GM23248 (cell line): Measurements from ENCODE around the gene PPP1R36. TPM values are rescaled to one million over a fixed set of nuclear protein-coding genes. Genes with fewer than 3 reads are reported as not detected.

Source experiments
- DNase-seq: peaks from one replicate; pipeline ENCODE4 v3.0.0-alpha.2; 2015
- H2AFZ ChIP-seq: fragments of 200-600 bp; sonication (generic); 2 replicates; pipeline ENCODE4 v1.6.1; 2016; ENCODE audit warnings: antibody characterized with exemption
- H3F3A ChIP-seq: fragments of 200-600 bp; sonication (generic); 2 replicates; pipeline ENCODE4 v1.6.1; 2016; ENCODE audit warnings: mild to moderate bottlenecking, antibody characterized with exemption, mixed run types; ENCODE audit not compliant: insufficient read depth
- H3K27ac ChIP-seq: fragments of 200-600 bp; sonication (generic); 2 replicates; pipeline ENCODE4 v1.5.1; 2016; ENCODE audit warnings: mild to moderate bottlenecking
- H3K27me3 ChIP-seq: fragments of 200-600 bp; sonication (generic); replicated peaks from 2 replicates; pipeline ENCODE4 v1.6.1; 2016; ENCODE audit warnings: mild to moderate bottlenecking; ENCODE audit not compliant: insufficient read depth
- H3K36me3 ChIP-seq: fragments of 200-600 bp; sonication (generic); 2 replicates; pipeline ENCODE4 v1.6.1; 2016; ENCODE audit warnings: low read depth, mild to moderate bottlenecking
- H3K4me1 ChIP-seq: fragments of 200-600 bp; sonication (generic); 2 replicates; pipeline ENCODE4 v1.6.1; 2016; ENCODE audit warnings: mild to moderate bottlenecking; ENCODE audit not compliant: insufficient read depth
- H3K4me2 ChIP-seq: fragments of 200-600 bp; sonication (generic); one replicate; pipeline ENCODE4 v1.6.1; 2016; ENCODE audit warnings: mild to moderate bottlenecking; ENCODE audit not compliant: unreplicated experiment
- H3K4me3 ChIP-seq: fragments of 200-600 bp; sonication (generic); 2 replicates; pipeline ENCODE4 v1.5.1; 2016; ENCODE audit warnings: mild to moderate bottlenecking
- H3K79me2 ChIP-seq: fragments of 200-600 bp; sonication (generic); 2 replicates; pipeline ENCODE4 v1.6.1; 2016; ENCODE audit warnings: mild to moderate bottlenecking; ENCODE audit not compliant: insufficient read depth
- H3K9ac ChIP-seq: fragments of 200-600 bp; sonication (generic); 2 replicates; pipeline ENCODE4 v1.6.1; 2016; ENCODE audit warnings: mild to moderate bottlenecking
- H3K9me2 ChIP-seq: fragments of 200-600 bp; sonication (generic); 2 replicates; pipeline ENCODE4 v1.6.1; 2016; ENCODE audit warnings: mixed run types, mild to moderate bottlenecking, moderate library complexity; ENCODE audit not compliant: insufficient read depth
- H3K9me3 ChIP-seq: fragments of 200-600 bp; sonication (generic); one replicate; pipeline ENCODE4 v1.6.1; 2017; ENCODE audit warnings: low read depth
- H4K20me1 ChIP-seq: fragments of 200-600 bp; sonication (generic); 2 replicates; pipeline ENCODE4 v1.6.0; 2016; ENCODE audit not compliant: insufficient read depth
- EZH2 ChIP-seq: fragments of 200-600 bp; sonication (generic); IDR thresholded peaks from 2 replicates; pipeline ENCODE4 v1.6.1; 2018; ENCODE audit warnings: antibody characterized with exemption, mild to moderate bottlenecking; ENCODE audit not compliant: insufficient read depth, poor library complexity, severe bottlenecking
- EZH2phosphoT487 ChIP-seq: fragments of 200-600 bp; sonication (generic); IDR thresholded peaks from 2 replicates; pipeline ENCODE4 v1.6.1; 2018; ENCODE audit warnings: antibody characterized with exemption, moderate library complexity, mild to moderate bottlenecking, low read depth; ENCODE audit not compliant: insufficient read depth
- WGBS, 2 experiments: methylation state at CpG; one replicate each; pipeline ENCODE4 v1.1.6; 2015 to 2017; ENCODE audit warnings: low lambda C conversion rate in 2 of 2, low coverage in 1 of 2; ENCODE audit errors: missing lambda C conversion rate in 2 of 2; 5-methylcytosine and 5-hydroxymethylcytosine counted together
- in situ Hi-C: fragments of 300-500 bp; cut with MboI; formaldehyde crosslinking; loops from 2 replicates; pipeline ENCODE4 v1.15.0; 2020
- polyA plus RNA-seq: library from polyadenylated mRNA; unstranded; fragments of >200 nt; fragmentation: Nextera tagmentation; extraction: Ambion mirVana; gene quantifications from 2 replicates; pipeline ENCODE4 v1.2.1, GENCODE V29; 2016
- small RNA-seq: library from RNA; depleted of rRNA; stranded (forward); fragments of <200 nt; gene quantifications from one replicate; pipeline ENCODE3, GENCODE V24; 2014; ENCODE audit warnings: low read depth, low replicate concordance
- total RNA-seq: library from RNA; depleted of rRNA; stranded (reverse); fragments of >200 nt; shearing (Covaris generic); gene quantifications from 2 replicates; pipeline ENCODE4 v1.2.3, GENCODE V29; 2014; rRNA removed

The PPP1R36 gene
- total and polyA plus RNA-seq, 2 experiments from 2014 or later = 1.6 to 2.0 TPM

DNA sequence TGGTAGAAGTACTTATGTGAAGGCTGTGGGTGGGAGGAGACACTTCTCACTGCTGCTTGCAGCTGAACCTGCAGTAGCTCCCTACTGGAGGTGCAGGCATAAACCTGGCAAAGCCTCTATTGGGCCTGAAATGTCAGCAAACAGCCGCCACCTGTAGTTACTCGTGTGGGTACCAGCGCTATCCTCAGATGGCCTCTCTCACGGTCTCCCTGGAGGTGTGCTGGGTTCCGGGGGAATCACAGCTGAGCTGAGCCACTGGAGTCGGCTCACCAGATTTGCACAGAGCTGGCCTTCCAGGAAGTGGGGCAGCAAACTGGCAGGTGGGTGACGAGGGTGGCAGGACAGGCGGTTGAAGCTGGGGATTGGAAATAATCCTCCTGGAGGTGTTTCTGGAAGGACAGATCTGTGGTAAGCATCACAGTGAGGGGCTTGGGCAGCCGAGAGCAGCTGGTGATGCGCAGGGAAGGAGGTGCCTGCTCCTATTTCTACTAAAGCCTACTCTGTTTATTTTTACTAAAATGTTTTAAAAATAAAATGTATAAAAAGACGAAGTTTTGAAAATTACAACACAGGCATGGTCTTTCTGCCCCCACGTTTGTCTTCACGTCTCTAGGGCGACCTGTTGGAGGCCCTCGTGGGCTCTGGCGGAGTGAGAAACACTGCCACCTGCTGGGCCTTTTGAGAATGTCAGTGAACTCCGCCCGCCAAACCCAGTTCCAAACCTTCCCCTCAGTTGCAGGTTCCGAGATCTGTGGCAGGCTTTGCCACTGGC is 86.6 kb downstream of the PPP1R36 start:
- Histone ChIP-seq H3K9me2 (no peaks in the 10 kb centered on the region), H3K36me3 (no peaks in the 10 kb centered on the region), H3K9ac (no peak overlapping the region), H3K4me3 (no peak overlapping the region), H3K4me1 (peaks cover 8% of the 10 kb centered on the region), H3K79me2 (no peaks in the 10 kb centered on the region), H3K4me2 (peak overlapping the region; percentile 23), H2AFZ (peak overlapping the region; percentile 51), H4K20me1 (no peaks in the 10 kb centered on the region), H3K27me3 (no peaks in the 10 kb centered on the region), H3K9me3 (no peaks in the 10 kb centered on the region), H3F3A (peaks cover 5% of the 10 kb centered on the region; the same call in 1 of the 2 replicates), H3K27ac (no peak overlapping the region)
- in situ Hi-C loops = loop anchor here (10.0 kb wide), 1 partner anchor 92 kb away; the partner anchor contains the start of genes HSPA2 and PPP1R36
- DNase-seq = peak; percentile 80
- TF ChIP-seq EZH2phosphoT487 (no peak), EZH2 (no peak)
- 36 to 37% methylated on average over 19 of the region's 19 CpGs for WGBS, 2 experiments

DNA sequence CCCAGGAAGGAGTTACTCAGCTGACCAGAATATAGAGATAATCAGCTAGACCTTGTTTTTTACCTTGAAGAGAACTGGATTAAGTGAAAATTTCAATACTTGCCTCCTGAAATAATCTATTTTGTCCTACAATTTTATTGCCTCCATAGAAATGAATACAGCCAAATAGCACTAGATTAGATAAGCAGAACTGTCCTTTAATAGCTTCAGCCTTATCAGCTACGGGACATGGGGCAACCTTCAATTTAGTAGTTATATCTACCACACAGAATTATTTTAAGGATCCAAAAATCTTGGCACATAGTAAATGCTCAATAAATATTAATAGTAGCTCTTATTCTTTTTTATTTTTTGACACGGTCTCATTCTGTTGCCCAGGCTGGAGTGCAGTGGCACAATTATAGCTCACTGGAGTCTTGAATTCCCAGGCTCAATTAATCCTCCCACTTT is 87.2 kb downstream of the PPP1R36 start:
- H3K36me3 ChIP-seq = no peaks in the 10 kb centered on the region
- peaks cover 8% of the 10 kb centered on the region for H3K4me1 ChIP-seq
- in situ Hi-C loops = loop anchor here (10.0 kb wide), 1 partner anchor 92 kb away; the partner anchor contains the start of genes HSPA2 and PPP1R36
- peak overlapping the region; percentile 23 for H3K4me2 ChIP-seq
- H3K27me3 ChIP-seq = no peaks in the 10 kb centered on the region
- H3K4me3 ChIP-seq = no peak overlapping the region
- no peaks in the 10 kb centered on the region for H3K9me2 ChIP-seq
- WGBS, 2 experiments = 25 to 37% methylated on average over 2 of the region's 2 CpGs
- TF ChIP-seq EZH2 = no peak
- TF ChIP-seq EZH2phosphoT487 = no peak
- DNase-seq = no peak
- H3F3A ChIP-seq = peaks cover 5% of the 10 kb centered on the region; the same call in 1 of the 2 replicates
- peak overlapping the region; percentile 51; the same call in 1 of the 2 replicates for H2AFZ ChIP-seq
- no peaks in the 10 kb centered on the region for H4K20me1 ChIP-seq
- H3K9ac ChIP-seq = no peak overlapping the region
- H3K9me3 ChIP-seq = no peaks in the 10 kb centered on the region
- H3K27ac ChIP-seq = no peak overlapping the region
- no peaks in the 10 kb centered on the region for H3K79me2 ChIP-seq

DNA sequence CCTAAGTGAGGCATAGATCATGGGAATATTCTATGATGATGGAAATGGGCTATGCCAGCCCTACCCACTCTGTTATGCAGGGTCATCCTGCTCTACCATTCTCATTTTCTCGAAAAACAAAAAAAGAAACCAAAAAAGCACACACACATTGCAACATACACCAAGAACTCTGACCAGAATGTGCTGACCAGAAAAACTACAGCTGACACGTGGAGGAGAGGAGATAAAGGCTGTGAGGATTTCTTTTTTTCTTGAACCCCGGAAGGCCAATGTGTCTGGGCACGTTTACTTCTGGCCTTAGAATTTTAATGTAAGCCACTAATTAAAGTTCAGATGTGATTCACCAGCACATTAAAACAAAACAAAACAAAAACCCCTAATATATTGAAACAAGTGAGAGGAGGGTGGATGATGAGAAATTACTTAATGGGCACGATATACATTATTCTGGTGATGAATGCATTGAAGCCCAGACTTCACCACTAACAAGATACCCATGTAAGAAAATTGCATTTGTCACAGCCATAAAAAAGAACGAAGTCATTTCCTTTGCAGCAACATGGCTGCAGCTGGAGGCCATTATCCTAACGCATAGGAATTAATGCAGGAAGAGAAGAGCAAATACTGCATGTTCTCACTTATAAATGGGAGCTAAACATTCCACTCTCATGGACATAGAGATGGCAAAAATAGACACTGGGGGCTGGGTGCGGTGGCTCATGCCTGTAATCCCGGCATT is 88.1 kb downstream of the PPP1R36 start:
- no peaks in the 10 kb centered on the region for H3K79me2 ChIP-seq
- H3K4me3 ChIP-seq = no peak overlapping the region
- H3K4me2 ChIP-seq = no peak overlapping the region
- H3K27ac ChIP-seq = no peak overlapping the region
- H3K9me2 ChIP-seq = no peaks in the 10 kb centered on the region
- H4K20me1 ChIP-seq = no peaks in the 10 kb centered on the region
- peaks cover 8% of the 10 kb centered on the region; the same call in 1 of the 2 replicates for H3K4me1 ChIP-seq
- in situ Hi-C loops = loop anchor here (10.0 kb wide), 1 partner anchor 93 kb away; the partner anchor contains the start of genes HSPA2 and PPP1R36
- no peak for TF ChIP-seq EZH2phosphoT487
- no peak for TF ChIP-seq EZH2
- no peaks in the 10 kb centered on the region for H3K36me3 ChIP-seq
- peak; percentile 25 for DNase-seq
- H3K9ac ChIP-seq = peak overlapping the region; percentile 6; the same call in 1 of the 2 replicates
- no peaks in the 10 kb centered on the region for H3K9me3 ChIP-seq
- H3F3A ChIP-seq = peaks cover 5% of the 10 kb centered on the region; the same call in 1 of the 2 replicates
- 37 to 44% methylated on average over 9 of the region's 9 CpGs for WGBS, 2 experiments
- no peaks in the 10 kb centered on the region for H3K27me3 ChIP-seq
- peak overlapping the region; percentile 65 for H2AFZ ChIP-seq

DNA sequence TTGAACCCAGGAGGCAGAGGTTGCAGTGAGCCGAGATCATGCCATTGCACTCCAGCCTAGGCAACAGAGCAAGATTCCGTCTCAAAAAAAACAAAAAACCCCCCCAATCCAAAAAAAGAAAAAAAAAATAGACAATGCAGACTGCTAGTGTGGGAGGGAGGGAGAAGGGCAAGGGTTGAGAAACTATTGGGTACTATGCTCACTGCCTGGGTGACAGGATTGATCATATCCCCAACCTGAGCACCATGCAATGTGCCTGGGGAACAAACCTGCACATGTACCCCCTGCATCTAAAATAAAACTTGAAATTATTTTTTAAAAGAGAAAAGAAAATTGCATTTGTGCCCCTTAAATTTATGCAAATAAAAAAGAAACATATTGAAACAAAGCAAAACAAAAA is 88.9 kb downstream of the PPP1R36 start:
- no peak for DNase-seq

More for the DNA sequence above, 88.9 kb downstream of the PPP1R36 start:
- Histone ChIP-seq H3K9me2 (no peaks in the 10 kb centered on the region), H3K27ac (no peak overlapping the region), H3K9me3 (no peaks in the 10 kb centered on the region), H3K36me3 (no peaks in the 10 kb centered on the region), H3K4me1 (peaks cover 8% of the 10 kb centered on the region; the same call in 1 of the 2 replicates), H3K4me2 (no peak overlapping the region), H3K79me2 (no peaks in the 10 kb centered on the region), H4K20me1 (no peaks in the 10 kb centered on the region), H3K9ac (no peak overlapping the region), H3K4me3 (no peak overlapping the region), H3F3A (peaks cover 5% of the 10 kb centered on the region; the same call in 1 of the 2 replicates), H3K27me3 (no peaks in the 10 kb centered on the region), H2AFZ (no peak overlapping the region; the same call in 1 of the 2 replicates)
- 95 to 100% methylated on average over 1 to 2 of the region's 2 CpGs for WGBS, 2 experiments
- in situ Hi-C loops = loop anchor here (10.0 kb wide), 1 partner anchor 94 kb away; the partner anchor contains the start of genes HSPA2 and PPP1R36
- no peak for TF ChIP-seq EZH2phosphoT487

Small RNA genes within 50 kb of the gene (small RNA-seq; reads per million reads assigned to genes)
- not detected for gene AL049869.4

Other genes starting within 250 kb of the PPP1R36 start
- 23.4 and 24.1 TPM in 2 replicates for gene MTHFD1, start 161.6 kb upstream of the PPP1R36 start, total RNA-seq
- 45.6 and 52.9 TPM in 2 replicates for gene MTHFD1, start 161.6 kb upstream of the PPP1R36 start, polyA plus RNA-seq
- gene AKAP5, start 84.5 kb upstream of the PPP1R36 start, total RNA-seq = 0.22 and 0.89 TPM in 2 replicates
- gene AKAP5, start 84.5 kb upstream of the PPP1R36 start, polyA plus RNA-seq = 0.08 and 0.19 TPM in 2 replicates
- gene ZBTB25, start 46.1 kb upstream of the PPP1R36 start, total RNA-seq = 3.6 and 7.0 TPM in 2 replicates
- gene ZBTB25, start 46.1 kb upstream of the PPP1R36 start, polyA plus RNA-seq = 8.0 and 12.5 TPM in 2 replicates
- 46.9 and 60.0 TPM in 2 replicates for gene ZBTB1, start 45.2 kb upstream of the PPP1R36 start, total RNA-seq
- gene ZBTB1, start 45.2 kb upstream of the PPP1R36 start, polyA plus RNA-seq = 37.5 and 39.1 TPM in 2 replicates
- 28.1 and 28.9 TPM in 2 replicates for gene HSPA2, start 9.2 kb upstream of the PPP1R36 start, total RNA-seq
- gene HSPA2, start 9.2 kb upstream of the PPP1R36 start, polyA plus RNA-seq = 29.3 and 31.4 TPM in 2 replicates
- 4.6 and 6.9 TPM in 2 replicates for gene PLEKHG3, start 154.5 kb downstream of the PPP1R36 start, total RNA-seq
- 2.1 and 2.4 TPM in 2 replicates for gene PLEKHG3, start 154.5 kb downstream of the PPP1R36 start, polyA plus RNA-seq